Ishikawa (cell line): ENCODE data around the gene LYPD4.

Source experiments
- RAD21 ChIP-seq: IDR thresholded peaks from 2 replicates; pipeline ENCODE4 v1.6.1; 2012; ENCODE audit warnings: low read depth
- TAF1 ChIP-seq: IDR thresholded peaks from 2 replicates; pipeline ENCODE4 v1.6.1; 2012; ENCODE audit warnings: low read depth, mild to moderate bottlenecking
- YY1 ChIP-seq: IDR thresholded peaks from 2 replicates; pipeline ENCODE4 v1.6.1; 2012; ENCODE audit warnings: low read depth
- TF ChIP-seq, protein P1 (sequence below): IDR thresholded peaks from 2 replicates; pipeline ENCODE4 v1.6.1; 2012

DNA sequence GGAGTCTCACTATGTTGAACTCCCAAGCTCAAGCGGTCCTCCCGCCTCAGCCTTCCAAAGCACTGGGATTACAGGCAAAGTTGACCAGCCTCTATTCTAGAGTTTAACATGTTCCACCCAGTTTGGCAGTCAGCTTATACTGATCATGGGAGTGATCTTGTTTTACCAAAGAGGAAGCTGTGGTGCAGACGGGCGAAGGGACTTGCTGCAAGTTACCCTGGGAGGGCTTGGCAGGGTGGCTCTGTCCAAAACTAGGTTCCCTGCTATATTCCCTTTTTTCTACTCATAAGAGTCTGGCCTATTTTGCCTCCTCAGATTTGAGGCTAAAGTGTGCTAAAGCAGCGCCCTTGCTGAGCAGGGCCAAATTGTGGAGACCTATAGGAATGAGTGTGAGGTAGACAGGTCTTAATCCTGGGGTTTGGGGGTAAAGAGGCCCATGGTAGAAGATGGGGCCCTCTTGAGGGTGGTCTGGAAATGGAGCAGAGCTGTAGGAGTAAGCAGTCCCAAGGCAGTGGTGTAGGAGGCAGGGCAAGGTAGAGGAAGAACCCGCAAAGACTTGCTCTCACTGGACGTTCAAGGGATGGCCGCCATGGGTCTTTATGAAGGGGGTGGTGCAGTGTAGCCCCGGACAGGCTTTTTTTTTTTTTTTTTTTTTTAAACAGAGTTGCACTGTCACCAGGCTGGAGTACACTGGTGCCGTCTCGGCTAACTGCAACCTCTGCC is 18.9 kb upstream of the LYPD4 start:
- TF ChIP-seq RAD21 (no peak), TAF1 (no peak), YY1 (no peak)
- TF ChIP-seq, protein P1, sequence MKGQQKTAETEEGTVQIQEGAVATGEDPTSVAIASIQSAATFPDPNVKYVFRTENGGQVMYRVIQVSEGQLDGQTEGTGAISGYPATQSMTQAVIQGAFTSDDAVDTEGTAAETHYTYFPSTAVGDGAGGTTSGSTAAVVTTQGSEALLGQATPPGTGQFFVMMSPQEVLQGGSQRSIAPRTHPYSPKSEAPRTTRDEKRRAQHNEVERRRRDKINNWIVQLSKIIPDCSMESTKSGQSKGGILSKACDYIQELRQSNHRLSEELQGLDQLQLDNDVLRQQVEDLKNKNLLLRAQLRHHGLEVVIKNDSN: no peak
